Raji (cell line): Measurements from ENCODE around the gene UBE2G1.

Source experiments
- POLR2A ChIP-seq: IDR thresholded peaks from 2 replicates; pipeline ENCODE4 v1.6.1; 2011; ENCODE audit warnings: low read depth, low read length, control low read depth; ENCODE audit not compliant: insufficient read depth

Gene UBE2G1

DNA sequence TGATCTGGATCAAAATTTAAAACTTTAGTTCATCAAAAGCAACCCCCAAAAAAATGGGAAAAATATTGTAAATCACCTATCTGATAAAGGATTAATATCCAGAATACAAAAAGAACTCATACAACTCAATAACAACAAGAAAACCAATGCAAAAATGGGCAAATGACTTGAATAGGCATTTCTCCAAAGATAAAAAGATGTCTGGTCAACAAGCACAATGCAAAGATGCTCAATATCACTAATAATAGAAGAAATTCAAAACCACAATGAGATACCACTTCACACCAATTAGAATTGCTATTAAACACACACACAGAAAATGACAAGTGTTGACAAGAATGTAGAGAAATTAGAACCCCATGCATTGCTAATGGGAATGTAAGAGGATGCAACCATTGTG, 40.4 kb downstream of the UBE2G1 start:
- no peak for TF ChIP-seq POLR2A

DNA sequence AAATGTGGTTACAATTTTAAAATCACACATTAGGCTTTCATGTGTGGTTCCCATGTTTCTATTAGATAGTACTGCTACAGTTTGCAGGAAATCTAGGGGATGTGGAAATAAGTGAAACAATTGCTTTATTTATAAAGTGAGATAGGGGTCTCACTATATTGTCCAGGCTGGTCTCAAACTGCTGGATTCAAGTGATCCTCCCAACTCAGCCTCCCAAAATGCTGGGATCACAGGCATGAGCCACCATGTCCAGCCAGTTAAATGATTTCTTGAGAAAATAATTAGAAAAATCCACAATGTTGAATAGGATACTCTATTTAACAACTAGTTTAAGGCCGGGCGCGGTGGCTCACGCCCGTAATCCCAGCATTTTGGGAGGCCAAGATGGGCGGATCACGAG, 42.0 kb downstream of the UBE2G1 start:
- no peak for TF ChIP-seq POLR2A

DNA sequence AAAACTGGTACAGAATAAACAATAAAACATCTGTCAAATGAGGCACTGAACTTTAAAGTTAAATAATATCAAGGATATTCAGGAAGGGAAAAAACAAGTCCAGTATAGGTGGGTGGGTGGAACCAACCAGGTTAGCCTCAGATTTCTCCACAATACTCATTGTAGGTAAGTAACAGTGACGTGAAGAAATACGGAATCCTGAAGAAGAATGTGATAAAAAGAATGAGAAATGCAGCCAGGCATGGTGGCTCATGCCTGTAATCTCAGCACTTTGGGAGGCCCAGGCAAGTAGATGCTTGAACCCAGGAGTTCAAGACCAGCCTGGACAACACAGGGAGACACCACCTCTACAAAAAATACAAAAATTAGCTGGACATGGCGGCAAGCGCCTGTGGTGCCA, 47.3 kb downstream of the UBE2G1 start:
- TF ChIP-seq POLR2A = no peak

DNA sequence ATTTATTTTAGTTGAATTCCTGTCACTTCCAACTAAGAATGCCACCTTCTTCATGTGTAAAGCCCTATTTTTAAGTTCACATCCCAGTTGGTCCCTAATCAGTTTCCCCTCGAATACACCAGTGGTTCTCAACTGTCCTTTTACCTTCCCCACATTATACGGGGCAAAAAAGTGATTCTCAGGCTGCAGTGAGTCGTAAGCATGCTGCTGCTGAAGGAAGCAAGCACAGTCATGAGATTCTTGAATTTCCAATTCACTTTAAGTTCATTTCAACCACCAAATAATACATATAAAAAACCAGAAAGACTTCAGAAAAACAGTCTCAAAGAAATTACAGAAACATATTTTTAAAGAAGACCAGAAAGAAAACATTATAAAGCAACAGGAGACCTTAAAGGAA, 47.9 kb downstream of the UBE2G1 start:
- TF ChIP-seq POLR2A = no peak

DNA sequence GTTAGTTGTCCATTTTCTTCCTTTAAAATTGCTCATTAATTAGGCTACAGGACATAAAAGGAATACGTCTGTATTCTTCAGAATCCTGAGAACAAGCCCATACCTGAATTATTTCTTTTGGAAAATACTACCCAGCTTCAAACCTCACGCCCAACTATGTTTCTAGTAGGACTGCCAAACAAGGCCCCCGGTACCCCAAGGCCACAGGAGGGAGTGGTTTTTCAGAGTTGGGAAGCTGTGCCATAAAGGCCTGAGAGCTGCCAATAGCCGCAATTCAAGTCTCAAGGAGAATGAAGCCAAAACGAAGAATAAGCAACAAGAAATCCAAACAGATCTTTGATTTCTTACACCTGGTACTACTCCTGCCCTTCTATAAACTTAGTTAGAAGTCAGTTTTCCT, 48.3 kb downstream of the UBE2G1 start:
- TF ChIP-seq POLR2A = no peak

DNA sequence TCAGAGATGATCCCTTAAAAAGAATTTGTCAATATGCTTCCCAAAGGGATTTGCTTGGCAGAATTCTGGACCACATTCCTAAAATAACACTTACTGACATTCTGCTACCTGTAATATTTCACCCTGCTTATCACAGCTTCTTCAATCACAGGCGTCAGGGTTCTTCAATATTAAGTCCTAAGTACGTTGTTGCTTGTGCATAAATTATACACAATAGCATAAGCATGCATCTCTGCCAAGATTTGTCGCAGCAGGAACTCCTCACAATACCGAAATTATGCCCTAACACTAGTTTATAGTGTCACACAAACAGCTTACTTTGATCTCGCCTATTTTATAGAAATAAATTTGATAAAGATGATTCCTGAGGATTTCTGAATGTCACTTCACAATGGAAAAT, 48.9 kb downstream of the UBE2G1 start:
- TF ChIP-seq POLR2A = no peak

DNA sequence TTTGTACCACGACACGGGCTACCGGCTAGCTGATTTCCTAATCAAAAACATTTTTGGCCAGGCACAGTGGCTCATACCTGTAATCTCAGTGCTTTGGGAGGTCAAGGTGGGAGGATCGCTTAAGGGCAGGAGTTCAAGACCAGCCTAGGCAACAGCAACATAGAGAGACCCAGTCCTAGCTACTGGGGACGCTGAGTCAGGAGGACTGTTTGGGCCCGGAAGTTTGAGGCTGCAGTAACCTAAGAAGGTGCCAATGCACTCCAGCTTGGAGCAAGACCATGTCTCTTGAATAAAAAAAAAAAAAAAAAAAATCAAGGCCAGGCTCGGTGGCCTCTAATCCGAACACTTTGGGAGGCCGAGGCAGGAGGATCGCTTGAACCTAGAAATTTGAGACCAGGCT, 49.8 kb downstream of the UBE2G1 start:
- no peak for TF ChIP-seq POLR2A

DNA sequence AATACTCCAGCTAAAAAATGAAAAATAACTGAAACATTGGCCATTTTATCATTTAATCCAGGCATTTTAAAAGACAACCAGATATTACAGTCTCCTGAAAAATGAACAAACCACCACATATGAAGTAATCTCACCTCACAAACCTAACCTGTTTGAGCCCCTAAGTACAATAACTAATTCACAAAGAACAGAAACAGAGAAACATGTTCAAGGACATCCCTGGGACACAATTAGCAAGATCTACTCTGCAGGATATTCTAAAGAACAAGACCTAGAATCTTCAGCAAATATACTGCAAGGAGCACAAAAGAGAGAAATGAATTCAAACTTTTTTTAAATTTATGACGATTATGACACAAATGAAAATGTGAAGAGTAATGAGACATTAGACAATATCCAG, 51.9 kb downstream of the UBE2G1 start:
- no peak for TF ChIP-seq POLR2A

DNA sequence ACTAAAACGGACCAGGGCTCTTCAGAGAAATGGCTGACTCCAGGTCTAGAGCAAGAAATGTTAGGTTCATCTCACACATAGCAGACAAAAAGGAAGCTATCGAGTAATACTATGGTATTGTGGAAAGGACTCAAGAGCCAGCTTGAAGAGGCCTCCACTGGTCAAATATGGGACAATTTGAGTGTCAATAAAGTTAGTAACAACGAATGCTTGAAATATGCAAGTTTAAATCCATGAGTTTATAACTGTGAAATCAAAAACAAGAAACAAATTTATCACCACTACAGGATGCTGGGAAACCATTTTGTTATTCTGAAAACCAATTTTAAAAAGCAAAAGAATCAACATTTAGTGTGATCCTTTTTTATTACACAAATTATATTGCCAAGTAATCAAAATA, 52.3 kb downstream of the UBE2G1 start:
- TF ChIP-seq POLR2A = no peak

DNA sequence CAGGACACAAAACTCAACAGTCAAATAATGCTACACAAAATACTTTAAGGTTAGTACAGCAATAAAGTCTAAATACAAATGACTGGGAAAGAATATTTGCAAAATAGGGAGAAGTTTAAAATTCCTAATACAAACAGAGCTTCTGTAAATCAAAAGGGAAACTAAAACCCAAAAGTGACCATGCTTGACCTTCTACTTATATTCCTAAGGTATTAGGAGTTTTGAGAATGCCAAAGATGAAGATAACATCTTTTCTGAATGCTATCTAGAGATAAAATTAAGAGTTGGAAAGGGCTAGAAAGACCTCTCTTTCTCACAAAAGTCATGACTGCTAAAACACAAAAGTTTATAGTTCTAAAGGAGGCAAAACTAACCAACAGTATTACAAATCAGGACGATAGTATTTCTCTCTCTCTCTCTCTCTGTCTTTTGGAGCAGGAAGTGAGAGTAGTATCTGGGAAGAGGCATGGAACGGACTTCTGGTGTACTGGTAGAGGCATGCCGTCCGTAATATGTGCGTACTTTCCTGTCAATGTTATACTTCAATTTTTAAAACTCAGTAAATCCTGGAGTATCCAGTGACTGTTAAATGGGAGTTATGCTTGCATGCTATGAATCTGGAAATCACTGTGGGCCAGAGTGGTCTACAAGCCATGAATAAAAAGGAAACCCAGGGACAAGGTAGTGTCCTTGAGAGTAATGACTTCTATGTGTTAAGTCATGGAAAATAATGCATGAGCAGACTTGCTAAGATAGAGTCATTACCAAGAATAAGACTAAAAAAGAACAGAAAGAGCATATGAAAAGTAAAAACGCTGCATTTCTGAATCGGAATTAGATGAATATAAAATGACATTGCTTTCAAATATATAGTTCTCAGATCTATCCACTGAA, 53.0 kb downstream of the UBE2G1 start:
- TF ChIP-seq POLR2A = no peak

DNA sequence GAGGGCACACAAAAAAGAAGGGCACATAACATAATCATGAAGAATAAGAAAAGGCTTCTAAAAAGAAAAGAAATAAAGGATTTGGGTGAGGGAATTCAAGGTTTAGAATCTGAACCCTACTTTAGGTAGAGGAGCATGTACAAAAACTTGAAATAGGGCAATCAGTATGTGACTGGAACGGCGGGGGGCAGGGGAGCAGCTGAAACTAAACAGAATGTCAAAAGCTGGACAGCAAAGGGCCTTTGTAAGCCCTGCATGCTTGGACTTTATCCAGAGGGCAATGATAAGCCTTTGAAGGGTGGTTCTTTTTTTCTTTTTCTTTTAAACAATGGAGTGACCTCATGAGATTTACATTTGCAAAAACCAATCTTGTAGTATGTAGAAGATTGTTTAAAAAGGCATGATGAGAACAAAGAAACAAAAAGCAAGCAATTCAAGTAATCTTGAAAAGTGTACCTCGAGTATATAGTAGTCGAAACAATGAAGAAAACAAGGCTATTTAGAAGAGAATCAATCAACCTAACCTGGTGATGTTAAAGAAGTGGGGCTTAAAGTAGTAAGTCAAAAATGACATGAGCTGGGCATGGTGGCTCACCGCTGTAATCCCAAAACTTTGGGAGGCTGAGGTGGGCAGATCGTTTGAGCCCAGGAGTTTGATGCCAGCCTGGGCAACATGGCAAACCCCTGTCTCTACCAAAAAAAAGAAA, 56.0 kb downstream of the UBE2G1 start:
- TF ChIP-seq POLR2A = no peak

DNA sequence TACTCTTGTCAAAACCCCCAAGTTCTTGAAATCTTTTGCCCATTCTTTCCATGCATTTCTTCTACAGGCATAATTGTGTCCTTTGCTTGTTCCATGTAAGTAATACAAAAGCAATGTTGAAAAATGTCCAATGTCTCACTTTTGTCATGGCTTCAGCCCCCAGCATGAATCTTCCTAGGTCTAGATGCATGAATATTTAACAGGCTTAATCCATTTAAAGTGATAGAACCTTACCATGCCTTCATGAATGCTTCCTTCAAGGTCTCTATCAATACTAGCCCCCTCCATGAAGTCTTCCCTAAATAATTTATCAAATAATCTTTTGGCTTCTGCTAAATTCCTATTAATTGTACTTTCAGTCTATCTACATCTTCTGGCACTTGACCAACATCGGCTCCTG, 56.6 kb downstream of the UBE2G1 start:
- TF ChIP-seq POLR2A = no peak

DNA sequence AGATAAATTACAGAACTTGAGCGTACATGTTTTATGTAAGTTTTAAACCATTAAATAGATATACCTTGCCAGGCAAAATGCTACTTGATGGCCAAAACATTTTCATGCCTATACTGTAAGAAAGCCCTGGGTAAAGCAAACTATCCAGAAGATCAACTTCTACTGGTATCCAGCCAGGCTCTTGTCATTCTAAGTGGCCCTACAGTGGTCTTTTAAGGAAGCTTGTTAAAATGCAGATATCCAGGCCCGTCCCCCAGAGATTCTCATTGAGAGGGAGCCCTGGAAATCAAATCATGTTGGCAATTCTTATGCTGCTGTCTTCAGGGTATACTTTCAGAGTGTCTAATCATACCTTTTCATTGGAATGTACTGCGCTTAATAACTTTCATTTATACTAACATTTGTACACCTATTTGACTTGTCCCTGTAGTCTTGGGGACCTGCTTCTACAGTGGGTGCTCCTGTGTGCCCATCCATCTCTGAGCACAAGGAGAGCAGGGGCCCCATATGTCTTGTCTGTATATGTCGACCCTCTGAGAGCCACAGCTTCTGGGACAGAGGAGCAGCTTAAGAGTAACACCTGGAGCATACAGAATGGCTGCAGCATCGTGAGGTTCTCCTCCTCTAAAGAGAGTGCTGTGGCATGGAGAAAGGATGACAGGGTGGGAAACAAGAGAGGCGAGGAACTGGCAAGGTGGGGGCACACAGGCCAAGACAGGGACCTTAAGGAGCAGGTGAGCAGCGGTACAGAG, 59.1 kb downstream of the UBE2G1 start:
- TF ChIP-seq POLR2A = no peak

DNA sequence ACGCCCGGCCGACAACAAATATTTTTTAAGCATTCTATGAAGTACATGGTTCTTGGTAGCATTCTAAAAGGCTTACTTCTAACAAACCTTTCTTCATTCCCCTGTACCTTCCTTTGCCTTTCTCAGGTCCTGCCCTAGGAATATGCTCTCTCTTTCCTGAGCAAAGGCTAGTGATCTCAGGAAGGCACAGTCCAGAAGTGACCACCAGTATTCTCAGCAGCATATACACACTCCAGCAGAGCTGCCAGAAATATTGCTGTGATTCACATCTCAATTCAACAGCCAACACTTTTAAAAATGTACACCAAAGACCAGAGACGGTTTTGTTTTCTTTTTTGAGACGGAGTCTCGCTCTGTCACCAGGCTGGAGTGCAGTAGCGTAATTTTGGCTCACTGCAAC, 61.3 kb downstream of the UBE2G1 start:
- TF ChIP-seq POLR2A = no peak

DNA sequence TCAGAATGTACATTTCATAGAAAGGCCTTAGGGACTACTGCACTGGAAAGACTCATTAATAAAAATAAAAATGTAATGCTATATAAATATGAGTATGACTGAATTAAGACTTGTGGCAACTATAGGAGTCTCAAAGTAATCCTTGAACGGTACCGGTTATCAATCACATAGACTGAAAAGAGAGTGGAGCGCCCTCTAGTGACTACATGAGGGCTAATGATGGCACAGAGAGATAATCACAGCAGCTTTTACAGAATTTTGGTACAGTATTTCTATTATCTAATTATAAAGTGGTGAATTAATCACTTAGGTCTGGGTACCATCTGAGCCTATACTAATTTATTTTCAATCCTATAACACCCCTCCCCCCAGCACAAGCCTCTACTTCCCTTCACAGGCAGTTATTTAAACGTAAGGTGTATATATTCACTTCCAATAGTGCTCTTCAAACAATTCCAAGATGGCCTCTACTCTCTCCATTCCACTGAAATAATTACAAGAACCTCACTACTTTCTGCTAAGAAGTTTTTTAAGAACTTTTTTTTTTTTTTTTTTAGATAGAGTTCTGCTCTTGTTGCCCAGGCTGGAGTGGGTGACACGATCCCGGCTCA, 62.0 kb downstream of the UBE2G1 start:
- TF ChIP-seq POLR2A = no peak
